DMS153 treated with DMSO at 0.1 percent for 48 hours (cell line): ENCODE results near the gene MPRIP.
"Not testable (repeated sequence)": the region's sequence is repeated elsewhere in the genome, so short reads cannot be mapped to it uniquely, and the experiment has no call there.

ENCODE experiments used
- DNase-seq: peaks from one replicate; lab custom pipeline; 2025; ENCODE audit not compliant: unreplicated experiment; lab: John Stamatoyannopoulos, UW

MPRIP gene

DNA sequence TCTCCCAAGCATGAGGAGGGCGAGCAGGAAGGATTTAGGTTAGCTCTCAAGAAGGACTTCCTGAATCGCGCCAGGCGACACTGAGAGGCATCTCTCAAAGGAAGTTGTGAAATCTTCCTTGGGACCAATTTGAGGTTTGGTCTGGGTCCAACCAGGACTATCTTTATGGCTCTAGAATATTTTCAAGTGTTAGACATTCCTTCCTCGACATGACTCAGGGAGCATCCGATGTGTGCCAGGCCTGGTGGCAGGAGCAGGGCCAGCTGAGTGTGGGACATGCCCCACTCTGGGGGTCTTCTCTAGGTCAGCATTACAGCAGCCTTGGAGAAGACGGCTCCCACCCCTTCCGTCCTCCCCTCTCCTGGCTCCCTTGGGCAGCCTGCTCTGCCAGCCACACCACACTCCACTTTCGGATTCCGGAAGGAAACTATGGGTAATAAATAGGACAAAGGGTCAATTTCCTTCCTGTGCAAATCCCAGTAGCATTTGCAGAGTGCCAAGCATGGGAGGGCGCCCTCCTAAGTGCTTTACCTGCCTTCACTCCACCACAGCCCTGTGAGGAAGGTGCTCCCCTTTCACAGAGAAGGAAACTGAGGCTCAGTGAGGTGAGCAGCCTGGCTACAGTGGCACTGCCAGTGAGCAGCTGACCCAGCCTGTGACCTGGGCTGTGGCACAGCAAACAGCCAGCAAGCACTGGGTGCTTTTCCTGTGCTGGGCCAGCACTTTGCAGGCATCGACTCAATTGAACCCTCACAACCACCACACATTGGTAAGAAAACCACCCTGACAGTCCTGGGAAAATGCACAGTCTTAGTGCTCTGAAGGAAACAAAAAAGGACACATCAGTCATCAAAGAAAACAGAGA lies 31.0 kb upstream of the MPRIP start:
- not testable (repeated sequence) for DNase-seq

DNA sequence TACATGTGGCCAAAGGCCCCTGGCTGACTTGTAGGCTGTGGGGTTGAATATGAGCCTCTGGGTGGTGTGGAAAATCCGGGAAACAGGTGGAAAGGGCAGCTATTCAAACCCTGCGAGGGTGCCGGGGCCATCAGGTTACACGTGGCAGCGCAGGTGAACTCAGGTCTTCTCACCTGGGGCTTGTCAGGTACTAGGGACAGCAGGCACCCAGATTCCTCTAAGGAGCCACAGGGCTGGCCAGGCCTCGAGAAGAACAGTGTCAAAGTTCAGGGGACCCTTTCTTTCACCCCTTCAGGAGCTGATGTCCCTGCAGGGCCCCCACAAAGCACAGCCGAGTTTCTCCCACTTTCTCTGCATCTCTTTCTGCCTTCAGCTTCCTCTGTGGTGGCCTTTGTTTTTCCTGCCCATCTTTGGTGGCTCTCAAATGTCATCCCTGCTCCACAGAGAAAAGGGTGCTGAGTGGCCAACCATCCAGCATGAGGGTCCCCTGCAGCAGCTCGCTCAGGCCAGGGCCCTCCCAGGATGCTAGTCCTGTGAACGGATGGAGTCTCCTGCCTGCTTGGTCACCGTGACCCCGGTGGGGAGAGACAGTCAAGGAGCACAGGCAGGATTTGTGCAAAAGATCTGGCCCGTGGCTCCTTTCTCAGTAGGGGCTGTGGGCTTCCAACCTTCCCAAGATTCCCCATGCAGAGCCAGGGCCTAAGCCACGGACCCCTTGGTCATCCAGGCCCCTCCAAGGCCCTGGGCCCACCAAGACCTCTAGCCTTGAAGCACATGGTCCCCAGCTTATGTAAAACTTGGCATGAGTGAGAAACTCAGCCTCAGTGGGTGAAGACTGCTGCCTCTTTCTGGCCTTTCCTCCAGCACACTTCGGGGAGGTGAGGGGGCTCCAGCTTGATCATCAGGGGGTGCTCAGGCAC lies 28.2 kb upstream of the MPRIP start:
- DNase-seq = not testable (repeated sequence)

- not testable (repeated sequence) for DNase-seq
Observed at GRCh38 chr17:17014748-17015124, 27.5 kb upstream of the MPRIP start.

GRCh38 chr17:17015230-17015629 lies 27.0 kb upstream of the MPRIP start:
- DNase-seq = no peak

- DNase-seq = not testable (repeated sequence)
Observed at GRCh38 chr17:17016199-17017197, 25.8 kb upstream of the MPRIP start.

- DNase-seq = no peak
Observed at GRCh38 chr17:17017343-17018014, 24.8 kb upstream of the MPRIP start.

GRCh38 chr17:17018021-17018441 lies 24.2 kb upstream of the MPRIP start:
- no peak for DNase-seq

- no peak for DNase-seq
Observed at GRCh38 chr17:17018612-17019429, 23.4 kb upstream of the MPRIP start.

- no peak for DNase-seq
Observed at GRCh38 chr17:17019430-17019762, 22.9 kb upstream of the MPRIP start.

GRCh38 chr17:17019891-17020456 lies 22.3 kb upstream of the MPRIP start:
- no peak for DNase-seq

GRCh38 chr17:17020821-17021193 lies 21.4 kb upstream of the MPRIP start:
- DNase-seq = no peak

GRCh38 chr17:17021194-17021863 lies 20.9 kb upstream of the MPRIP start:
- no peak for DNase-seq

GRCh38 chr17:17022011-17022410 lies 20.2 kb upstream of the MPRIP start:
- no peak for DNase-seq

GRCh38 chr17:17022456-17022855 lies 19.8 kb upstream of the MPRIP start:
- no peak for DNase-seq

DNA sequence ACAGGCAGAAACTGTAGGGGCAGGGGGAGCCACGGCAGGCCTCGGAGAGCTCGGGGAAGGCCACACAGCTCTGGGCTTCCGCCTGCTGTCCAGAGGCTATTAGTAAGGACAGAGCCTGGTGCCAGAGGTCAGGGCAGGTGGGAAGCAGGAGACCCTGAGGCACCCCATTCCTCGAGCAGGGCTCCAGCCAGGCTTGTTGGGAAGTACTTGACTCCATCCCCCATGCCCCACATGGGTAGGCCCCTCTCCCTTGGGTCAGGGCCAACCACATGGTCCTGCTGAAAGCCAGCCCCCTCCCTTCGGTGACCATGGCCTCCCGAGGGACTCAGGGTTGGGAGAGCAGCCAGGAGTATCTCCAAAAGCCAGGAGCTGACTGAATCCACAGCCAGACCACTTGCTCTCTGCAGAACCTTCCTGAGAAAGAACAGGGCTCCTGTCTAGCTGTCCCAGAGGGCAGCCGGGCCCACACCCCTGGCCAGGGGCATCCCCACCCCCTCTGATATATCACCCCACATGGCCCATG lies 17.4 kb upstream of the MPRIP start:
- DNase-seq = no peak

DNA sequence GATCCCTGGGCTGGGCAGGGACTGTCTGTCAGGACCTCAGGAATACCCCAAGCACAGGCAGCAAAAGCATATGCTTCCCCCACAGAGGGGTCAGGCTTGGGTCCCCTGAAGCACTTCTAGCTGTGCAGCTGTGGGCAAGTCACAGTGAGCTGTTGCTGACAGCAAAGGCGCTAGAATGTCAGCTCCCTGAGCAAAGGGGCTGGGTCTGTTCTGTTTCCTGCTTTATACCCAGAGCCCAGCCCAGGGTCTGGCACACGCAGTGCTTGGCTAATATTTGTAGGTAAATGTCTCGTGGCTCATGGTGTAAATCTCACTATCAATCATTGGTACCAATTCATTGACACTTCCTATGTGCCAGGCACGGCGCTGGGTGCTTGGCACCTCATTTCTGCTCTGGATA lies 16.6 kb upstream of the MPRIP start:
- no peak for DNase-seq

DNA sequence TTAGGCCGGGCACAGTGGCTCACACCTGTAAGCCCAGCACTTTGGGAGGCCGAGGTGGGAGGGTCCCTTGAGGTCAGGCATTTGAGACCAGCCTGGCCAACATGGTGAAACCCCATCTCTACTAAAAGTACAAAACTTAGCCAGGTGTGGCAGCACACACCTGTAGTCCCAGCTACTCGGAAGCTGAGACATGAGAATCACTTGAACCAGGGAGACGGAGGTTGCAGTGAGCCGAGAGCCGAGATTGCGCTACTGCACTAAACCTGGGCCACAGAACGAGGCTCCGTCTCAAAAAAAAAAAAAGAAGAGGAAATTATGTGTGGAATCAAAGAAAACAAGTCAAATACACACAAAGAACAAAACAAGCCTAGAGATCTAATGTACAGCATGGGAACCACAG lies 16.1 kb upstream of the MPRIP start:
- DNase-seq = no peak

- no peak for DNase-seq
Observed at GRCh38 chr17:17027442-17028058, 14.7 kb upstream of the MPRIP start.
